Measurements from ENCODE around the gene PKHD1.

- TF ChIP-seq RAD21 (IDR thresholded peaks at IDR 0.05; ENCODE audit: low read depth) (no peak), EP300 (IDR thresholded peaks at IDR 0.05; ENCODE audit: borderline replicate concordance) (no peak), TAF1 (IDR thresholded peaks at IDR 0.05; ENCODE audit: low read depth) (no peak), CREB1 (IDR thresholded peaks at IDR 0.05; ENCODE audit: low read depth) (no peak)
Observed at GRCh38 chr6:51790946-51791345, 296.5 kb downstream of the PKHD1 start.

Data from Ishikawa (cell line).